HG03159 (cell line): Measurements from ENCODE around the gene COX15.
"Not testable (repeated sequence)": the region's sequence is repeated elsewhere in the genome, so short reads cannot be mapped to it uniquely, and the experiment has no call there.

ENCODE experiments used
- ATAC-seq: cut with Tn5 transposase; IDR thresholded peaks from one replicate; pipeline ENCODE4 v1.9.1; 2021; ENCODE audit warnings: mild to moderate bottlenecking, moderate library complexity; ENCODE audit not compliant: unreplicated experiment

Gene COX15

DNA sequence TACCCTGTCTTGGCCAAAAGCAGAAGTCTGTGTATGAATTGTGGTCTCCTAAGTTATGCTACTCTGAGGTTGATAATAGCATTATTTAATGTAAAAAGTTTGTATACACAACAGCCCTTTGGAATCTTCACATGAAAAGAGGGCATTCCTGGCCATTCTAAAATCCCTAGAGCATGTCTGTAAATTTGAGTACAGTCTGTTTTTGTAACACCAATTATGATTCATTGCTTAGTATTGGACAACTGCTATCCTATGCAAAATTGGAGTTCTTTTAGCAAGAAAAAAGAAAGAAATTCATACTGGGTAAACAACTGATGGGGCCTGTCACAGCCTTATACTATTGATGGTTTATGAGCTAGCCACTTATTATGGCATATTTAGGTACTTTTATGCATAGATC is 10.3 kb upstream of the COX15 start:
- ATAC-seq, result no peak

DNA sequence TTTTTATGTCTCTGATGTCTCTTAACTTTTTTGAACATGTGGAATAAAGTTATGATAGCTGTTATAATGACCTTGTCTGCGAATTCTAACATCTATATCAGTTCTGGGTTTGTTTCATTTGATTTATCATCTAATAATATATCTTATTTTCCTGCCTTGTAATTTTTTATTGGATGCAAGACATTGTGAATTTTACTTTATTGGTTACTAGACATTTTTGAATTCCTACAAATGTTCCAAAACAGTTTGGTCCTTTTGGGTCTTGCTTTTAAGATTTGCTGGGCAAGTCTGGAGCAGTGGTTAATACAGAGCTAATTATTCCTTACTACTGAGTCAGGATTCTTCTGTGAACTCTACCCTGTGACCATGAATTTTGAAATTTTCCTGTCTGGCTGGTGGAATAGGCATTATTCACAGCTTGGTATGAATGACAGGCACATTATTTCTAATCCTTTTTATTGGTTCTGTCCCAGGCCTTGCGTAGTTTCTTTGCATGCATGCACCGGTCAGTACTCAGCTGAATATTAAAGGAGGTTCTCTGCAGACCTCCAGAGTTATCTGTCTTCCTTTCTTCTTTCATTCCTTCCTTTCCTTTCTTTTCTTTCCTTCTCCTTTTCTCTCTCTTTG is 9.1 kb upstream of the COX15 start:
- no peak for ATAC-seq

DNA sequence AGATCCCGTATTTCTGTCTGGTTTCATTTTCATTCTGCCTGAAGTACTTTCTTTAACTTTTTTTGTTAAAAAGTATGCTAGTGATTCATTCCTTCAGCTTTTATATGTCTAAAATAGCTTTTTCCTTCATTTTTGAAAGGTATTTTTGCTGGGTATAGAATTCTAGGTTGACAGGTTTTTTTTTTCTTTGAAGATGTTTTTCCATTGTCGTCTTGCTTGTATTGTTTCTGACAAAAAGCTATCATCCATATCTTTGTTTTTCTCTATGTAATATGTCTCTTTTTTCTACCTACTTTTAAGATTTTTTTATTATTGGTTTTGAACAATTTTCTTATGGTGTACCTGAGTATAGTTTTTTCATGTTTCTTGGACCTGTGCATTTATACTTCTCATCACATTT is 8.3 kb upstream of the COX15 start:
- no peak for ATAC-seq

DNA sequence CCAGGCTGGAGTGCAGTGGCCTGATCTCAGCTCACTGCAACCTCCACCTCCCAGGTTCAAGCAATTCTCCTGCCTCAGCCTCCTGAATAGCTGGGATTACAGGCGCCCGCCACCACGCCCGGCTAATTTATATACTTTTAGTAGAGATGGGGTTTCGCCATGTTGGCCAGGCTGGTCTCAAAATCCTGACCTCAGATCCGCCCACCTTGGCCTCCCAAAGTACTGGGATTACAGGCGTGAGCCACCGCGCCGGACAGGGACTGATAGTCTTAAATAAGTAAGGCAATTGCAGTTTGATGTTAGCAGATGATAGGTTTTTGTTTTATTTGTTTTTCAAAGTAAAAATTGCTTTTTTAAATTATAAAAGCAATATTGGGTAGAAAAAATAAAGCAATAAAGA is 2.2 kb upstream of the COX15 start:
- ATAC-seq, result not testable (repeated sequence)

DNA sequence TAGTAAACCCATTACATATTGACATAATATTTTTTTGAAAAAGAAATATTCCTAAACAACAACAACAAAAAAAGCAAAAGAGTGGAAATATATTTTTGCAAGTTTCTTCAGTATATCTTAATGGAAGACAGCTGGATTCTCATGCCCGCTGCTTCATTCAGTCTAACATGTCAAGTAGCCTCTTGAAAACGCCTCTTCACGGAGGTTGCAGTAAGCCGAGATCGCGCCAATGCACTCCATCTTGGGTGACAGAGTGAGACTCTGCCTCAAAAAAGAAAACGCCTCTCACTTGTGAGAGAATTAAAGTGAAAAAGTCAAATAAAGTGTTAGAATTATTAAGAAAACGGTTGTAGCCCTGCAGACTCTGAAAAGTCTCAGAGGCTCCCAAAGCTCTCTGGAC is 1.4 kb upstream of the COX15 start:
- ATAC-seq, result no peak

DNA sequence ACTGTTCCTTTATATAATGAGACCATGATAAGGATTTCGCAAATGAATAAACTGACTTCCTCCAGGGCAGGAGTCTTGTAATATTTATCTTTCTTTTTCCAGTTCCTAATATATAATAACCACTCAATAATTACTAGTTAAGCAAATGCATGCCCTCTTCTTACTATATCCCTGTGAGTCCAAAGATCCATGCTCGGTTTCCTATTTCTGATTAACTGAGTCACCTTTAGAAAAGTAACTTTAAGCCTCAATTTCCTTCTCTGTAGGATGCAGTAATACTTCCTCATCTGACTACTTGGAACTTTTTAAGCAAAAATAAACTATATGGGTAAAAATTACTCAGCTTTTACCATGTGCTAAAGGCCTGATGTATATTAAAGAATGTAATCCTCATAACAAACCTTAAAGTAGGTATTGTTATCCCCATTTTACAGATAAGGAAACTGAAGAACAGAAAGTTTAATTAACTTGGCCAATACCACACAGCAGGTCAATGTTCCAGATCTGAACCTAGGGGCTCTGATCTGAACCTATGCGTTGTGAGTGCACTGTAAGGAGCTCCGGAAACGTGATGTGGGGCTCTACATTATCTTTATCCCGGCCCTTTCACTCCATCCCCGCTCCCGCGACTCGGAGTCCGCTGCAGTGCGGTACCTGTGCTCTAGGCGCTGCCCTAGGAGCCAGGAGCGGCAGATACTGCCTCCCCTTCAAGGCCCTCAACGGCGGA is 458 bp downstream of the COX15 start:
- no peak for ATAC-seq

DNA sequence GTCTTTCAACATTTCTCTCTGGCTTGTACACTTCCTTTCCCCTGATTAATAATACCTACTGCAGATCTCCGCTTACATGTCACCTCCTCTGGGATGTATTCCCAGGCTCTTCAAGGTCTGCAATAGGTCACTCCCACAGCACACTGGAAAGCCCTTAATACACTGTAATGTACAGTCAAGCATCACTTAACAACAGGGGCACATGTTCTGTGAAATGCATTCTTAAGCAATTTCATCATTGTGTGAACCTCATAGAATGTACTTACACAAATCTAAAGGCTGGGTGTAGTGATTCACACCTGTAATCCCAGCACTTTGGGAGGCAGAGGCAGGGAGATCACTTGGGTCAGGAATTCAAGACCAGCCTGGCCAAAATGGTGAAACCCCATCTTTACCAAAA is 1.9 kb downstream of the COX15 start:
- no peak for ATAC-seq

DNA sequence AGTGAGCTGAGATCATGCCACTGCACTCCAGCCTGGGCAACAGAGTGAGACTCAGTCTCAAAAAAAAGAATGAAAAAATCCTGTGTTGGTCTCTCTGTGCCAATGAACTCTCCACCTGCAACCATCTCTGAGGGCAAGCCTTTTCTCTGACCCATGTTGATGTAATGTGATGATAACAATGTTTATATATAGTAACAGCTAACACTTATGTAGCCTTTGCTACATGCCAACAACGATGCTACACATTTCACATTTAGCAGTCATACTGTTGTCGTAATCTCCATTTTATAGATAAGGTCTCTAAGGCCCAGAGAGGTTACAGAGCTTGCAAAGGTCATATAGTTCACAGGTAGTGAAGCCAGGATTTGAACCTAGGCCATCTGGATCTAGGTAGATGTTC is 11.5 kb downstream of the COX15 start:
- no peak for ATAC-seq

DNA sequence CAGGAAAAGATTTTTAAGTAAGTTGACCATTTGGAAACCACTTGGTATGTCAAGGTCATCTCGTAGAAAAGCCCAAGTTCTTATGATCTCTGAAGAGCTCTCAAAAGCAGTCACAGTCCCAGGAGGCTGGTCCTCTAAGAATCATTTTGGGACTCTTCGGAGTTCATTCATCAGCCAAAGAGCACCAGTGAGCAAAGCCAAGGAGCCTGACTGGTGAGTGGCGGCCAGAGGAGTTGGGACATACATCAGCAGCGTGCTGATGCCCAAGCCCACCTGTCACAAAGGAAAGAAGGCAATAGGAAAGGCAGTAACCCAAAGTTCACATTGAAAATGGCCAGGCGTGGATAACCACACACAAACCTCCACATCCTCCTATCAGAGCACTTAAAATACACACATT is 17.5 kb downstream of the COX15 start:
- ATAC-seq, result no peak

DNA sequence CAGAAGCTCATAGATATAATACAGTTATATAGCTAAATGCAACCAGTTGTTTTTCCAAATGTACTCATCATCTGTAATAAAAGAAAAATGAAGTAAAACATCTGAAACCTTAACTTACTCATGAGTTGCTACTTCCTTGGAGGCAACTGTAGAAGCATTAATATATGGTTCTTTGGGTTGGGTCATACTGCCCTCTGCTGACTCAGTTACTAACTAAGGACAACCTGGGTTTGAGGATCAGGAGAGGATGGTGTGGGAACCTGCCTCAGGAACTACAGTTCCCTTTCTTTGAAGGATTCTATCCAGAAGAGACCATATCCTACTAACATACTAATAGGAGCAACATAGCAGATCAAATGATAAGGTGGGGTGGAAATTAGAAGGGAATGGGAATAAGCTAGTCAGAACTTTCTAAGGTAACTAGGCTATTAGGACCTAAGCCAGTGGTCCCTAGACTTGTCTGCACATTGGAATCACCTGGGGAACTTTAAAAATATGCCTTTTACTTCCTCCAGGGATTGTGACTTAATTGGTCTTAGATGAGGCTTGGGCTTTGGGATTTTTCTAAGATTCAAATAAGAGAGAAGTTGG is 20.7 kb downstream of the COX15 start:
- ATAC-seq, result no peak

DNA sequence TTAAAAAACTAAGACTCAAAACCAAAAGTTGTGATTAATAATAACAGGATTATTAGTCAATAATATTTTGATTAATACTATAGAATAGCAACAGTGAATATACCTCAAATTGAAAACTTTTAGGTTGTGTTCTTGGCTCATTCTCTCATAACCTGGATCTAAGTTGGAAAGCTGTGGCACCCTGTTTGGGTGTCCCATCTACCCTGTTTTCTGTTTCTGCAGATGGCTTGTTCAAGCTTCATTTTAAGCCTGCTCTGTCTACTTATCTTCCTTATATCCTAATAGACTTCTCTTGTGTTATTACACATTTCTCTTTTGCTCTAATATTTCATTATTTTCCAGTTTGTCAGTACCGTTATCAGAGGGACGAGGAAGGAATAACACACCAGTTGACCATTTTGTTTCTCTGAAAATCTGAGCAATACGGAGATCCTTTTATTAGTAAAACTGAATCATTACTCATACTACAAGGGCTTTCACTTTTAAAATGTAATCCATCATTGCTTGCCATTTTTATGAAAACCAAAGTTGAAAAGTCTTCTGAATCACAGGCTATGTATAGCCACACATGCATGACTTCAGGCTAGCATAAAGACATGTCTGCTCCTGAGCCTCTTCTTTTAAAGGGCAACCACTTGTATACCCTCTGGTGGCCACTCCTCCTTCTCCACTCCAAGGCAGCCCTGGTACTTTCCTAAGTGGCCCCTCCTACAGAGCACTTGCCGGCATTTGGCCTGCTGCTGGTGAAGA is 22.3 kb downstream of the COX15 start:
- ATAC-seq, result no peak

DNA sequence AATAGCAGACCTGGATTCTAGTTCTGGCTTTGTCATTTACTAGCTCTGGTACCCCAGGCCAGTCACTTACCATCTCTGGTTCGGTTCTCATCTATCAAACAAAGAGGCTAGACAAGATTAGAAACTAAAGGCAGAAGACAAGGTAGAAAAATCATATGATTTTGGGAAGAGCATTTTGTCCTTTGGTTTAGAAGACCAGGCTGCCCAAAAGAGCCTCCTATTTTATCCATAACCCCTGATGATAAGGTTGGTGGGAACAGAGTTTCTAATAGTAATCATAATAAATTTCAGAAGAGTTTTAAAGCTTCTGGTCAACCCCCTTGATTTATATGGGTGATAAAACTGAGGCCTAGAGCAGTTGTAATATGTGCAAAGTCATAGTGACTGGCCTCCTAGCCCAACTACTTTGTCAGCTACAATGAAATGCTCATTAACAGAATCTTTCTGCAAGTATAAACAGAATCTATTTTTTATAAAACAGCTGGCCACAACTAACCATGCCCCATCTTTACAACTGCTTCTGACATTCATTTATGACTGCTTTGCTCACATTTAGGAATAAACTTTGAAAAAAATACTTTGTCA is 23.4 kb downstream of the COX15 start:
- no peak for ATAC-seq

DNA sequence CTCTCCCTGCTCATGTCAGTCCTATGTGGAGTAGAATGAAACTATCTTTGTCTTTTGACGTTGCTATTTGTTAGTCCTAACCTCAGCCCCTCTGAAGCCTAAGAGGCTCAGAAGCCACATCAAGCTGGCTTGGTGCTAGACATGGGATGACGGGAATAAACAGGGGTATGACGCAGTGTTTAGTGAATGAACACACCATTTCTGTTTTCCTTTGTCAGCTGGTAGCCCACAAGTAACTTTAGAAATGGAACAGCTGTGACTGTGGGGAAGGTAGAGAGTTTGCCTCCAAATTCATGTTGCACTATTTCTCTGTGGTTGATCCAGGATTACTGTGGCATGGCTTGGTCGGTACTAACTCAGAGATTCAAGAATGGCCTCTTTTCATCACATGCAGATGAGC is 31.3 kb downstream of the COX15 start:
- ATAC-seq, result no peak

DNA sequence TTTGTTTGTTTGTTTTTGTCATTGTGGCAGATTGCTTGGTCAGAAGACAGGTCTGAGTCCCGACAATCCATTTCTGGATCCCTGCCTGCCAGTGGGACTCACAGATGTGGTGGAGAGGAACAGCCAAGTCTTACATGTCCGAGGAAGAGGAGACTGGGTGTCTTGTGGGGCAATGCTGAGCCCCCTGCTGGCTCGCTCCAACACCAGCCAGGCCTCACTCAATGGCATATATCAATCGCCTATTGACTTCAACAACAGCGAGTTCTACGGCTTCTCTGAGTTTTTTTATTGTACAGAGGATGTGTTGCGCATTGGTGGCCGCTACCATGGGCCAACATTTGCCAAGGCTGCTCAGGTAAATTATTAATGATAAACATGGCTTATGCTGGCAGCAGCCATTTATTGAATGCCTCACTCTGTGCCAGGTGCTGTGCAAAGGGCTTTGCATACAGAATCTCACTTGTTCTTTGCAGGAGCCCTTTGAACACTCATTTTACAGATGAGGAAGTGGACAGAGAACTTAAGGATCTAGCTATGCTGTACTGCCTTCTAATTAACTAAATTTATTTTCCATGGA is 33.3 kb downstream of the COX15 start:
- no peak for ATAC-seq

DNA sequence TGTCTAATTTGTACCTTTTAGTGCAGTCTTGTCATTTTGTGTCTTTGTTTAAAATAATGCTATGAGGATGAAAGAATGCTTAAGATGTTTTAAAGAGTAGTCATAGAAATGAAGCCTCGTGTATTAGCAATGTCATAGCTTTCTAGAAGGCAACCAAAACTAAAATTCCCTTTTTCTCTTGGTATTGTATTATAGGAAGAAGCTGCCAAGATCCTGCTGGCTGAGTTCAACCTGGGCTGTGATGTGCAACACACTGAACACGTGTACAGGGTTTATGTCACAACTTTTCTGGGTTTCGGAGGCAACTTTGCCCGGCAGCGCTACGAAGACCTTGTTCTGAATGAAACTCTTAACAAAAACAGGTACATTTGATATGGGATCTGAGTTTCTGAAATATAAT is 36.2 kb downstream of the COX15 start:
- no peak for ATAC-seq

DNA sequence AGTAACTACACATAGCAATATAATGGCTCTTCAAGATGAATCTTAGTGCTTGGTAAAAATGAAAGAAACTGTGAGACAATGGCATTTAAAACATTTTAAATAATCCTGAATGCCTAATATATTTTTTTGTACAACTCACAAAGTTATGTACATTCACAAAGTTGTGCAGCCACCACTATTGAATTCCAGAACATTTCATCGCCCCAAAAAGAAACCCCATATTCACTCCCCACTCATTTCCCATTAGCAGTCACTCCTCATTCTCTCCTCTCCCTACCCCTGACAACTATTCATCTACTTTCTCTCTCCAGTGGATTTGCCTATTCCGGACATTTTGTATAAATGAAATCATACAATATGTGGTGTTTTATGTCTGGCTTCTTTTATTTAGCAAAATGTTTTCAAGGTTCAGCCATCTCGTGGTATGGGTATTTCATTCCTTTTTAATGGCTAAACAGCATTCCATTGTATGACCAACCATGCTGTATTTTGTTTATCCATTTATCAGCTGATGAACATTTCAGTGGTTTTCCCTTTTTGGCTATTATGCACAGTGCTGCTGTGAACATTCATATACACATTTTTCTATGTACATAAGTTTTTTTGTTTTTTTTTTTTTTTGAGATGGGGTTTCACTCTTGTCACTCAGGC is 37.9 kb downstream of the COX15 start:
- ATAC-seq, result no peak

DNA sequence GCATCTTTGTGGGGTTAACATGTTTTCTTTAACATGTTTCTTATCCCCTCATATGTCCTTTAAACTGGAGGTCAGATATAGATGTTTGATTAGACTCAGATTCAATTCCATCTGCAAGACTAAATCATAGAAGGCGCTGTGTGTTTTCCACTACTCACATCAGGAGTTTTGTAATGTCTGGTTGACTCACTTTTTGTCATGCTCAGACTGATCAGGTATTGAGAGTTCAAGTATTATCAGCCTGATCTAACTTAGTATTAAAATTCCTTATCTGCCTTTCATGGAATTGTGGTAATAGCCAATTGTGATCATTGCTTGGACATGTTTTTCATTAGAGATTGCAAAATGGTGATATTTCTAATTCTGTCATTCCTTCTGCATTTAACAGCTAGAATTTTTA is 42.5 kb downstream of the COX15 start:
- no peak for ATAC-seq

DNA sequence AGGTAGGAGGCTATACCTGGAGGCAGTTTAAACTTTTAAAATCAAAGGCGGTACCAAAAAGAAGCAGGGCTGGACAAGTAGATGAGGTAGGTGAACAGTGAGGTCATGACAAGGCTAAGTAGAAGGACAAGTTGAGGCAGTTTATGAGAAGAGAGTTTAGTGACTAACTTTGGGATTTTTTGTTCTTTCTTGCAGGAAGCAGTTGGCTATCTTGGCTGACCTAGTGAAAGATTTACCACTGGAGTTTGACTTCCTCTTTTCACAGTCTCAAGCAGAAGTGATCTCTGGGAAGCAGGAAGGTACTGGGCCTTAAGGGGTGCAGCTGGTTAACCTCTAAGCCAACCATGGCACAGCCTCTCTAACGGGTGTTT is 46.3 kb downstream of the COX15 start:
- peak; percentile 82 for ATAC-seq

DNA sequence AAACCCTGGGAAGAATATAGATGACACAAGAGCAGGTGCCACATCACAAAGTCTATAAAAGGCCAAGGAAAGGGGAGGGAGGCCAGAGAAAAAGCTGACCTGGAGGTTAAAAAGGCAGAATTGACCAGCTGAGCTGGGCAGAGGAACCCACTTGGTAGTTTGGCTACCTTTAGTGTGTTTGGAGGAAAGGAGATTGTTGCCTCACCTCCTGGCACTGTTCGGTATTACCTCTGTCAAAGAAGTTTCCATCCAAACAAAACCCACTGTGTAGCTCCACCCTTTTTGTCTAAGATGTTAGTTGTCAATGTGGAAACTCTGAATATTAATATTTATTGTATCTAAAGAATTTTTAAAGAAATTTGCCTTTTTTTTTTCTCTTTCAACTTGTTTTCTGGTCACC is 49.2 kb downstream of the COX15 start:
- peak; percentile 63 for ATAC-seq
